NK-92 (cell line): ENCODE measurements around the gene NFATC2.

ENCODE experiments used
- DNase-seq: peaks from one replicate; lab custom pipeline; 2025; ENCODE audit not compliant: unreplicated experiment; lab: John Stamatoyannopoulos, UW

NFATC2 gene

DNA sequence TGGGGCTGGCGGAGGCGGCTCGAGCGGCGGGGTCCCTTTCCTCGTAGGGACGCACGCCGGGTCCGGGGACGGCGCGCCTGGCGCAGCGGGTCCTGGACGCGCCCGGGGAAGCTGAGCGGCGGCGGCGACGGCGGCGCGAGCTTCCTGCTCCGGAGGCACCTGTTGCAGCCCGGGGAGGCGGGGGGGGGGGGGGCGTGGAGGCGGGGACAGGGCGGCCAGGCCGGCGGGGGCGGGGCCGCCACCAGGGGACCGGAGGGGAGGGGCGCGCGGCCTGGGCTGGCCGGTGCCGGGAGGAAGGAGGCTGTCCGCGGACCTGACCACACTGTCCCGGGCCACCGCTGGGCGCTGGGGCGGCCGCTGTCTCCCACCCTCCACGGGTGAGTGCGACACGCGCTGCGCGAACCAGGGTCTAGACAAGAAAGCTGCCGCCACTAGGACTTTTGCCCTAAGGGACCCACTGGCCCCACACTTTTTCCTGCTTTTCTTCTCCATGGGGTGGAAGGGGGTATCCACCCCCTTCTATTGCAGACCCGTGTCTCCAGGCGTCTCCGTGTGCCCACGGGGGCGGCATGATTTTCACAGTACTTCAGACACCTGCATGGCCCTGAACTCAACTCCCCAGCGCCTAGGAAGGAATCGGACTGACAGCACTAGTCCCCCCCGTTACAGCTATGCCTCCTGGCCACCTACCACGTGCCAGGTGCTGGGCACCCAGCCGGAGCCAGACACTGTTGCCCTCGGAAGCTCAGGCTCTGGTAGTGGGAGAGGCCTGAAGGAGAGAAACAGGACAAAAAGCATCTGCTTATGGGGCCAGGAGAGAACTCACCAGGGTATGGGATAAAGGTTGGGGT is at the start of gene NFATC2:
NFATC2 (minus strand) TSS at position 149 of the 851 bp plus-strand sequence. CDS start 220 bp downstream, outside the sequence.
- no peak for DNase-seq

DNA sequence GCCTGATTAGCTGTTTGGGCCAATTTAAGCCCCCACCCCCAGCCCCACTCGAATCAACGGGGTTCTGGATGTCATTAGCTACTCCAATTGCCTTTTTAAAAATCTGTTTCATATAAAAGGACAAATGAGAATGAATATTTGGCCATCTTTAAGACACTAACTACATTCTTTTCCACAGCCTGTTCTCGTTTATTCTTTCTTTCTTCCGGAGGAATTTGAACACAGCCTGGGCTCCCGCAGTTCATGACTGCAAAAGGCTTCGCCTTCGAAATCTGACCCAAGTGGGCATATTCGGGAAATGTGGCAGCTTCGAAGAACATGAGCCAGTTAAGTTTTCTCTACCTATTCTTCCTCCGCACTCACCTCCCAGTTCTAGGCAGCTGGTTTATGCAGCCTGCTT is 49.4 kb upstream of the NFATC2 start:
- DNase-seq, result no peak

DNA sequence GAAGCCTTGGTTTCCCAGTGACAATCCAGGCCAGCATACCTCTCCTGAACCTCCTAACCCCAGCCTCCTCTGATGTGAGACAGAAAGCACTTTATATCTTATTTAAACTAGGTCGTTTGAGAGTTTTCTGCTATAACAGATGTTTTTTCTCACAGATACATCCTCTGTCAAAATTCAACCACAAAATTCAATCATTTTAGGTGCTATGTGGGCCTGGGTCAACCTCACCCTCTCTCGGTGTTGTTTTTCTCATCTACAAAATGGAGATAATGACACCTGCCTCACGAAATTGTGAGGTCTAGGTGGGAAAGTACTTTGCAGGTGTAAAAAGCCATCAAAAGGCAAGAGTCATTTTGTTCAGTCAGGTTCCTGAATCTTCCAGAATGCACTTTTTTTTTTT is 46.2 kb upstream of the NFATC2 start:
- DNase-seq, result no peak

DNA sequence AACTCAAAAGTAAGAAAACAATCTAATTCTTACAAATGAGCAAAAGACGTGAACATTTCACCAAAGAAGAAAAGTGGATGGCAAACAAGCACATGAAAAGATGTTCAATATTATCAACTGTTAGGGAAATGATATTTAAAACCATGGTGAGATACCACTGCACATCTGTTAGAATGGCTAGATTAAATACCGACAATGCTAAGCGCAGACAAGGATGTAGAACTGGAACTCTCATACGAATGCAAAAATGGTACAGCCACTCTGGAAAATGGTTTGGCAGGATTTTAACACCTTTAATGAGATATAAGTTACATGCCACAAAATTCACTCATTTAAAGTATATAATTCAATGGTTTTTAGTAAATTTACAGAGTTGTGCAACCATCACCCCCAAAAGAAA is 44.6 kb upstream of the NFATC2 start:
- no peak for DNase-seq

GRCh38 chr20:51586005-51586440 is 43.5 kb upstream of the NFATC2 start:
- no peak for DNase-seq

DNA sequence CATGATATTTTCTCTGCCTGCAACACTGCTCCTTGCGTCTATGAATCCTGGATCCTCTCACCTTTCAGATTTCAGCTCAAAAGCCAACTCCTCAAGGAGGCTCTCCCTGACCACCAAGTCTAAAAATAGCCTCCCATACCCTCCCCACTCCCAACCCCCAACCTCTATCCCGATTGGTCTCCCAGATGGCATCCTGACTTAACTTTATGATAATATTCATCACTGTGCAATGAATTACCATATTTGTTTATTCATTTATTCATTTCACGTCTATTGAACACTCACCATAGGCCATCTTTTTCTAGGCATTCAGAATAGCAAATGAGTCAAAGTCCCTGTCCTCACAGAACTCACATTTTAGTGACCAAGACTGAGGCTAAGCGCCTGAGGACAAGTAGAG is 42.6 kb upstream of the NFATC2 start:
- no peak for DNase-seq

DNA sequence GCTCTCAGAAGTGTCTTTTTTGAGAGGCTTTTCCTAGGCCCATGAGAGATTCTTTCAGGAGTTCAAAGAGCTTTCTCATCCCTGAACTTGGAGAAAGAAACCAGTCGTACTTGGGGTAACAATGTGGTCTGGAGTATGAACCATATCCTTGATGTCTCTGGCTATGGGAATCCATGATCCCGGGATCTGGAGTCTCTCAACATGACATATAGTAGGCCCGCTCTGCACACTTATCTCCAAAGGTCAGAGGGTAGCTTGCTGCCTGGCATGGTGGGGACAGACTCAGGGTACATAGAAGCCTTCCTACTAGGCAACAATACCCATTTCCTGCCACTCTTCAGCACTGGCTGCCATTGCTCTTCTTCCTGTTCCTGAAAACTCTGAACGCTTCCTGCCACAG is 42.2 kb upstream of the NFATC2 start:
- DNase-seq, result no peak

DNA sequence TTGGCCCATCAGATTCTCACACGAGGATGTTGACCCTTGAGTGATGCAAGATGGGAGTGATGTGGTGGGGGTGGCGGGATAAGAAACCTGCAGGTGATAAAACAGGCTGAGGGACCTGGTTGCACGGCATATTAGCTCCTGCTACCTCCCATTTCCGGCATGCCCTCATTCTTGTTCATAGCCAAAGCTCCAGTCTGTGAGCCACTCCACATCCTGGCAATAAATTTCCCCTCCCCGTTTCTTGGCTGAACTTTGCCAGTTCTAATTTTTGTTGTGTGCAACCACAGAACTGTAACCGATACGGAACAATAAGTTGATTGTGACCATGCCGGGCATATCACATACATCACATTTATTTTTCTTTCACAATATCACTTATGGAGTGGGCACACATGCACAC is 41.6 kb upstream of the NFATC2 start:
- DNase-seq, result no peak

DNA sequence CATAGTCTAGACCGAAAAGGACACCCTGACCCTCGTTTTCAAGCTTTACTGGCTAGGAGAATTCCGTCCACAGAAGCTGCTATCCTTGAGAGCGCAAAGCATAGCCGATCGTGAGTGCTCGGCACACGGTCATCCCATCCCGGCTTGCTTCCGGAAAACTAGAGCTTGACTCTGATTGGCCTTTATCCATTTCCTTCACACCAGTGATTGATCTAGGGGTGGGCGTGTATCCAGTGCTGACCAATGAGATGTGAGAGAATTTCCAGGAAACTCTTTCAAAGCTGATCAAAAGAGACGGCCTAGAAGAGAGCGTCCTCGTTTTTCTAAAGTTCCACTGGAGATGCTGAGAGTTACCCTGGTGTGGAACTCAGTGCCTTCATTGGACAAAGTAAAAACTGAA is 41.0 kb upstream of the NFATC2 start:
- no peak for DNase-seq

DNA sequence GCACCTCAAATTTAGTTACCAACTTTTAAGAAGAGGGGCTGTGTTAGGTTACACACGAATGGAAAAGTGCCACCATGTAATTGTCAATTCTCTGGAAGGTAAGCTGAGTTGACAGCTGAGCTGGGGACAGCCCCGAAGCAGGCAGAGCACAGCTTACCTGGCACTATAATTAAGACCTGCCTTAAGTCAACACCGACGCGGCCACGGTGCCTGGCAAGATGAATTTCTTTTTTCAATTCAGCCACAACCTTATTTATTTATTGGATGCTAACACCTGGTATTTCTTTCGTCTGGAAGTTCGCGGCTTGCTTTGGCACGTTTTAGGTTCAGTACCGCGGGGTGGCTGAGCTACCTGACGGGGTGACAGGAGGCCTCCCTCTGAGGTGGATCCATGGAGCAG is 40.6 kb upstream of the NFATC2 start:
- DNase-seq, result no peak

- DNase-seq, result no peak
These were observed 39.1 kb upstream of the NFATC2 start for GRCh38 chr20:51581571-51581970.

DNA sequence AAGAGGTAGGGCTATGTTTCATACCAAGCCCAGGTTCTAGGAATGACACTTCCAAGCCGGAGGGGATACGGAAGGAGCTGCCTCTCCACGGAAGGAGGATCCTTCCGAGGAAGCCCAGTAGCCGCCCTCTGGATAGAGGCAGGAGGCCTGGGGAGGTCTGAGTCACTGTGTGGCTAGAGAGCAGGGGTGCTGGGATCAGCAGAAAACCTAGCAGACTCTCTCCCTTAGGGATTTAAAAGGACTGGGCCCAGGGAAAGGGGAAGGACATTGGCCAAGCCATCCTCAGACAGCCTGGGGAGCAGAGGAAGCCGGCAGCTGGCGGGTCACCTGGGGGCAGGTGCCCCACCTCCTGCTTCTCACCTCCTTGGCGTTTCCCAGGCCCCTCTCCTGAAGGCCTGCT is 36.6 kb upstream of the NFATC2 start:
- DNase-seq, result no peak

DNA sequence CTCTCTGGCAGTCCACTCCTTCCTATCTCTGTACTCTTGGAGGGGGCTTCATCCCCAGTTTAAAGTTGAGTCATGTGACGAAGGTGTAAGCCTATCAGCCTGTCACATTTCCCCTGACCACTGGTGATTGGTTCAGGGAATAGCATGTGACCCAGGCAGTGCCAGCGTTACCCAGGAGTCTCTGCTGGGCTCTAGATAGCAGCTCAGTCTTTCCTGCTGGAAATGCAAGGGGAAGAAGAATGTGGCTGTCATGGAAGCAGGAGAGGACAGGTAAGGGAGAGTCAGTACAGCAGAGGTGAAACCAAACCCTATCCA is 35.6 kb upstream of the NFATC2 start:
- DNase-seq, result no peak

DNA sequence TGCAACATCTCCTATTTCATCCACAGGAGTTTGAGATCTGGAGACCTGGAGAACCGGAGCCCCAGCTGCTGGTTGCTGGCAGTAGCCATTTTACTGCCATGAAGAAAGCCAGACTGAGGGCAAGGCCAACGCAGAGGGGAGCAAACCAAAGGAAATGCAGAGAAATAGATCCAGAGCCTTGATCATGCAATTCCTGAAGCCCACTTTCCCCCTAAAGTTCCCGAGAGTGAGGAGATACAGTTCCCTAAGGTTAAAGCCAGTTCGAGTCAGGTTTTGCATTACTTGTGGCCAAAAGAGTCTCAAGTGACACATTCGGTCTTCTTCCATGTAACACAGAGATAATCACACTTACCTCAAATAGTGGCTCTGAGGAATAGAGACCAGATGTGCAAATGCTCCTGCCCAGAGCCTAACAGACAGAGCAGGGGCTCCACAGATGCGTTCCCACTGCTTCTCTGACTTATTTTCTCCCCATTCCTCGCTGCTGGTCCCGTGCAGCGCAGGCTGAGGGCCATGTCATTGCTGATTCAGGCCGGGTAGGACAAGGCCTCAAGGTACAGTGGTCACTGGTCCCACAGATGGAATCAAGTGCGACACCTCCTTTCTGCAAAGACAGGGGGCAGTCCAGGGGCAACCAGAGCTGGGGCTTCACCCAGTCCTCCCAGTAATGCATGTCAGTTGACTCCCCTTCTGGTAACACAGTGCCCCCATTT is 35.1 kb upstream of the NFATC2 start:
- no peak for DNase-seq

- no peak for DNase-seq
These were observed 33.0 kb upstream of the NFATC2 start for GRCh38 chr20:51575486-51575885.

DNA sequence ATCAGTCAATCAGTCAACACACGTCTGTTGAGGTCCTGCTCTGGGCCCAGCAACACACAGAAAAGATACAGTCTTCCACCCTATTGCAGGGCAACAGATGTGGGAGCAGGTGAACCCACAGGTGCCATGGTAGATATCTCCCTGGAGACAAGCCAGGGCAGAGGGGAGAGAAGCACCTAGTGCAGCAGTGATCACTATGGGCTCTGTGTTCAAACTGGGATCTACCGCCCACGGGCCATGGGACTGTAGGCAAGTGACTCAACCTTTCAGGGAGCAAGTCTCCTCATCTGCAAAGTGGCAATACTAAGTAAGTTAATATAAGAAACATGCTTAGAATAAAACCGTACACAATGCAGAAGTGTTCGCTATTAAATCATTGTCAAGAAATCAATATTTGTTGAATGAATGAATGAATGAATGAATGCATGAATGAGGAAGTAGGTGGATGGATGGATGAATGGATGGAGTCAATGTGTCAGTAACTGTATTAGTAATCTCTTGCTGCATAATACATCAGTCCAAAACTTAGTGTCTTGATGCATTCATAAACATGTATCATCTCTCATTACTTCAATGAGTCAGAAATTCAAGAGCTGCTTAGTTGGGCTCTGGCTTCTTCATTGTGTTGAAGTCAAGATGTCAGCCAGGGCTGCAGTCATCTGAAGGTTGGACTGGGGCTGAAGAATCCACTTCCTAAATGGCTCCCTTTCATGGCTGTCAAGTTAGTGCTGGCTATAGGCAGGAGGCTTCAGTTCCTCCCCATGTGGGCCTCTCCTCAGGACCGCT is 31.9 kb upstream of the NFATC2 start:
- DNase-seq, result no peak

DNA sequence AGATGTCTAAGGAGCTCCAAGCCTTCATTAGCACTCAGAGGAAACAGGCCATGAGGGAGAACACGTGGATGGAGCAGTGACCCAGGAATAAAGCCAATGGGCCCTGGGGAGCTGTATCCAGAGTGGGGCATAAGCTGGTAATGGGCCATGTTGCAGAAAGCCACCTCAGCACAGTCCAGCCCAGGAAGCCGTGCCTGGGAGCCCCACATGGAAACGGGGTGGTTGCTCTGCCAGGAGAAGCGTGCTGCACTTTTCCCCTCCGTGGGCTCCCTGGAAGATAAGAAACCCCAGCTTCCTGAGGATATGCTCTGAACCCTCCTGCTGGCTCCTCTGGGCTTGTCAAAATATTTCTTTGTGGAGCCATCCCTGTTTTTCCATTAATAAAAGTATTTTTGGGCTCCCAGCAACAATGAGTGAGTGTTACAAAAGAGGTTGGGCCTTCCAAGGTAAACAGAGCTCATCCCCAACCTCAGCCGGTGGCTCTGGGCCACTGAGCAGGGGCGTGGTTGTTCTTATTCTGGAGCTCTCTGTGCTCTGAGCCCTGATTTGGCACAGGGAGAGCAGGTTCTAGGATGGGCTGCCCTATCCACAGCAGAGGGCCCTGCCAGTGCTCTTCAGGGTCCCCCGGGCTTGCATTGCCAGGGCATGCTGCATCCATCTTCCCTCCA is 31.2 kb upstream of the NFATC2 start:
- DNase-seq, result no peak

GRCh38 chr20:51571460-51571794 is 28.9 kb upstream of the NFATC2 start:
- DNase-seq, result no peak

GRCh38 chr20:51570739-51571459 is 28.4 kb upstream of the NFATC2 start:
- no peak for DNase-seq

- DNase-seq, result no peak
These were observed 27.6 kb upstream of the NFATC2 start for GRCh38 chr20:51569815-51570738.
